Neural progenitor cell (in vitro differentiated cells): ENCODE results near the gene ZBED4.

Experiments
- EZH2phosphoT487 ChIP-seq: fragments of 200-600 bp; sonication (generic); IDR thresholded peaks from 2 replicates; pipeline ENCODE4 v1.6.1; 2017; ENCODE audit warnings: antibody characterized with exemption
- TF ChIP-seq, protein P1 (sequence below): fragments of 200-600 bp; sonication (generic); IDR thresholded peaks from 2 replicates; pipeline ENCODE4 v1.5.1; 2017; ENCODE audit warnings: antibody characterized with exemption, mild to moderate bottlenecking

DNA sequence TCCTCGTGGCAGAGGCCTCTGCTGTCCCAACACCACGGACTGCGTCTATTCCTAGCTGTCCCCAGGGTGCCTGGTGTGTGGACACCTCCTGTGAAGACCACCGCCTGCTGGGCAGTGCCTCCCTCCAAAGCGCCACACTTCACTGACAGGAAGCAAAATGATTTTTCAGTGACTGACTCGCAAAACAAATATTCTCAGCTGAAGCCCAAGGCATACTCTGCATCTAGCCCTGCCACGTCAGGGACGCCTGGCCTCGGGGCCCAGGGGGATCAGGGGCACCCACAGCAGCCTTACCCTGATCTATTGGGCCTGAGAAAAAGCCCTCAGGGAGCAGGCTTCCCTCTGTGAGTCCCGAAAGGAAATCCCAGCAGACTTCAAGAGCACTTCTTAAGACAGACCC, 28.2 kb upstream of the ZBED4 start:
- TF ChIP-seq, protein P1, sequence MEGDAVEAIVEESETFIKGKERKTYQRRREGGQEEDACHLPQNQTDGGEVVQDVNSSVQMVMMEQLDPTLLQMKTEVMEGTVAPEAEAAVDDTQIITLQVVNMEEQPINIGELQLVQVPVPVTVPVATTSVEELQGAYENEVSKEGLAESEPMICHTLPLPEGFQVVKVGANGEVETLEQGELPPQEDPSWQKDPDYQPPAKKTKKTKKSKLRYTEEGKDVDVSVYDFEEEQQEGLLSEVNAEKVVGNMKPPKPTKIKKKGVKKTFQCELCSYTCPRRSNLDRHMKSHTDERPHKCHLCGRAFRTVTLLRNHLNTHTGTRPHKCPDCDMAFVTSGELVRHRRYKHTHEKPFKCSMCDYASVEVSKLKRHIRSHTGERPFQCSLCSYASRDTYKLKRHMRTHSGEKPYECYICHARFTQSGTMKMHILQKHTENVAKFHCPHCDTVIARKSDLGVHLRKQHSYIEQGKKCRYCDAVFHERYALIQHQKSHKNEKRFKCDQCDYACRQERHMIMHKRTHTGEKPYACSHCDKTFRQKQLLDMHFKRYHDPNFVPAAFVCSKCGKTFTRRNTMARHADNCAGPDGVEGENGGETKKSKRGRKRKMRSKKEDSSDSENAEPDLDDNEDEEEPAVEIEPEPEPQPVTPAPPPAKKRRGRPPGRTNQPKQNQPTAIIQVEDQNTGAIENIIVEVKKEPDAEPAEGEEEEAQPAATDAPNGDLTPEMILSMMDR, result no peak
- TF ChIP-seq EZH2phosphoT487, result no peak
